ENCODE results near the gene KRTAP22-2. TPM values are rescaled to one million over a fixed set of nuclear protein-coding genes. Genes with fewer than 3 reads are reported as not detected.

KRTAP22-2 gene
- total and polyA plus RNA-seq, 2 of the 8 experiments (the other 6 are each of a cell fraction or from before 2014, with no cell fraction given), result not detected

DNA sequence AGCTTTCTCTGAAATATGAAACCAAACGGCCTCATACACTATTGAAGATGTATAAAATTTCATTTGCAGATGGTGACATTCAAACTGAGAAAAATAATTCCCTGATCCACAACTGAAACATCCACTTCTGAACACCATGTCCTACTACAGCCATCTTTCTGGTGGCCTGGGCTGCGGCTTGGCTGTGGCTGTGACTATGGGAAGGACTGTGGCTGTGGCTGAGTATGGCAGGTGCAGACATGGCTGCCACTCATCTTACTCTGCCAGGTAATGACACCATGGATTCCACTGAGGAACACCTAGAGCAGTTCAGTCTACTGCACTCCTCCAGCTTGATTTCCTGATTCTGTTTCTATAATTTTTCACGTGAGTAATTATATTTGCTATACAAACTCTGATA, 30.3 kb upstream of the KRTAP22-2 start, which contains the start of gene KRTAP20-4 (continued):
- TF ChIP-seq, protein P1, sequence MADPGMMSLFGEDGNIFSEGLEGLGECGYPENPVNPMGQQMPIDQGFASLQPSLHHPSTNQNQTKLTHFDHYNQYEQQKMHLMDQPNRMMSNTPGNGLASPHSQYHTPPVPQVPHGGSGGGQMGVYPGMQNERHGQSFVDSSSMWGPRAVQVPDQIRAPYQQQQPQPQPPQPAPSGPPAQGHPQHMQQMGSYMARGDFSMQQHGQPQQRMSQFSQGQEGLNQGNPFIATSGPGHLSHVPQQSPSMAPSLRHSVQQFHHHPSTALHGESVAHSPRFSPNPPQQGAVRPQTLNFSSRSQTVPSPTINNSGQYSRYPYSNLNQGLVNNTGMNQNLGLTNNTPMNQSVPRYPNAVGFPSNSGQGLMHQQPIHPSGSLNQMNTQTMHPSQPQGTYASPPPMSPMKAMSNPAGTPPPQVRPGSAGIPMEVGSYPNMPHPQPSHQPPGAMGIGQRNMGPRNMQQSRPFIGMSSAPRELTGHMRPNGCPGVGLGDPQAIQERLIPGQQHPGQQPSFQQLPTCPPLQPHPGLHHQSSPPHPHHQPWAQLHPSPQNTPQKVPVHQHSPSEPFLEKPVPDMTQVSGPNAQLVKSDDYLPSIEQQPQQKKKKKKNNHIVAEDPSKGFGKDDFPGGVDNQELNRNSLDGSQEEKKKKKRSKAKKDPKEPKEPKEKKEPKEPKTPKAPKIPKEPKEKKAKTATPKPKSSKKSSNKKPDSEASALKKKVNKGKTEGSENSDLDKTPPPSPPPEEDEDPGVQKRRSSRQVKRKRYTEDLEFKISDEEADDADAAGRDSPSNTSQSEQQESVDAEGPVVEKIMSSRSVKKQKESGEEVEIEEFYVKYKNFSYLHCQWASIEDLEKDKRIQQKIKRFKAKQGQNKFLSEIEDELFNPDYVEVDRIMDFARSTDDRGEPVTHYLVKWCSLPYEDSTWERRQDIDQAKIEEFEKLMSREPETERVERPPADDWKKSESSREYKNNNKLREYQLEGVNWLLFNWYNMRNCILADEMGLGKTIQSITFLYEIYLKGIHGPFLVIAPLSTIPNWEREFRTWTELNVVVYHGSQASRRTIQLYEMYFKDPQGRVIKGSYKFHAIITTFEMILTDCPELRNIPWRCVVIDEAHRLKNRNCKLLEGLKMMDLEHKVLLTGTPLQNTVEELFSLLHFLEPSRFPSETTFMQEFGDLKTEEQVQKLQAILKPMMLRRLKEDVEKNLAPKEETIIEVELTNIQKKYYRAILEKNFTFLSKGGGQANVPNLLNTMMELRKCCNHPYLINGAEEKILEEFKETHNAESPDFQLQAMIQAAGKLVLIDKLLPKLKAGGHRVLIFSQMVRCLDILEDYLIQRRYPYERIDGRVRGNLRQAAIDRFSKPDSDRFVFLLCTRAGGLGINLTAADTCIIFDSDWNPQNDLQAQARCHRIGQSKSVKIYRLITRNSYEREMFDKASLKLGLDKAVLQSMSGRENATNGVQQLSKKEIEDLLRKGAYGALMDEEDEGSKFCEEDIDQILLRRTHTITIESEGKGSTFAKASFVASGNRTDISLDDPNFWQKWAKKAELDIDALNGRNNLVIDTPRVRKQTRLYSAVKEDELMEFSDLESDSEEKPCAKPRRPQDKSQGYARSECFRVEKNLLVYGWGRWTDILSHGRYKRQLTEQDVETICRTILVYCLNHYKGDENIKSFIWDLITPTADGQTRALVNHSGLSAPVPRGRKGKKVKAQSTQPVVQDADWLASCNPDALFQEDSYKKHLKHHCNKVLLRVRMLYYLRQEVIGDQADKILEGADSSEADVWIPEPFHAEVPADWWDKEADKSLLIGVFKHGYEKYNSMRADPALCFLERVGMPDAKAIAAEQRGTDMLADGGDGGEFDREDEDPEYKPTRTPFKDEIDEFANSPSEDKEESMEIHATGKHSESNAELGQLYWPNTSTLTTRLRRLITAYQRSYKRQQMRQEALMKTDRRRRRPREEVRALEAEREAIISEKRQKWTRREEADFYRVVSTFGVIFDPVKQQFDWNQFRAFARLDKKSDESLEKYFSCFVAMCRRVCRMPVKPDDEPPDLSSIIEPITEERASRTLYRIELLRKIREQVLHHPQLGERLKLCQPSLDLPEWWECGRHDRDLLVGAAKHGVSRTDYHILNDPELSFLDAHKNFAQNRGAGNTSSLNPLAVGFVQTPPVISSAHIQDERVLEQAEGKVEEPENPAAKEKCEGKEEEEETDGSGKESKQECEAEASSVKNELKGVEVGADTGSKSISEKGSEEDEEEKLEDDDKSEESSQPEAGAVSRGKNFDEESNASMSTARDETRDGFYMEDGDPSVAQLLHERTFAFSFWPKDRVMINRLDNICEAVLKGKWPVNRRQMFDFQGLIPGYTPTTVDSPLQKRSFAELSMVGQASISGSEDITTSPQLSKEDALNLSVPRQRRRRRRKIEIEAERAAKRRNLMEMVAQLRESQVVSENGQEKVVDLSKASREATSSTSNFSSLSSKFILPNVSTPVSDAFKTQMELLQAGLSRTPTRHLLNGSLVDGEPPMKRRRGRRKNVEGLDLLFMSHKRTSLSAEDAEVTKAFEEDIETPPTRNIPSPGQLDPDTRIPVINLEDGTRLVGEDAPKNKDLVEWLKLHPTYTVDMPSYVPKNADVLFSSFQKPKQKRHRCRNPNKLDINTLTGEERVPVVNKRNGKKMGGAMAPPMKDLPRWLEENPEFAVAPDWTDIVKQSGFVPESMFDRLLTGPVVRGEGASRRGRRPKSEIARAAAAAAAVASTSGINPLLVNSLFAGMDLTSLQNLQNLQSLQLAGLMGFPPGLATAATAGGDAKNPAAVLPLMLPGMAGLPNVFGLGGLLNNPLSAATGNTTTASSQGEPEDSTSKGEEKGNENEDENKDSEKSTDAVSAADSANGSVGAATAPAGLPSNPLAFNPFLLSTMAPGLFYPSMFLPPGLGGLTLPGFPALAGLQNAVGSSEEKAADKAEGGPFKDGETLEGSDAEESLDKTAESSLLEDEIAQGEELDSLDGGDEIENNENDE (IDR thresholded peaks at IDR 0.05; ENCODE audit: insufficient replicate concordance, low read length), result no peak
- no peak for TF ChIP-seq SIRT6 (IDR thresholded peaks at IDR 0.05; ENCODE audit: low read length)
- TF ChIP-seq NANOG (IDR thresholded peaks at IDR 0.05; ENCODE audit: insufficient read depth, low read depth, low read length, poor library complexity, severe bottlenecking), result no peak
- no peak for TF ChIP-seq MAFK (IDR thresholded peaks at IDR 0.05; ENCODE audit: low read depth, low read length)
- TF ChIP-seq SIX5 (IDR thresholded peaks at IDR 0.05; ENCODE audit: low read depth, low read length), result no peak
- TF ChIP-seq NRF1 (IDR thresholded peaks at IDR 0.05; ENCODE audit: low read depth, low read length), result no peak
- no peak for TF ChIP-seq EGR1 (IDR thresholded peaks at IDR 0.05; ENCODE audit: borderline replicate concordance, low read depth, low read length)
- TF ChIP-seq RNF2 (IDR thresholded peaks at IDR 0.05; ENCODE audit: borderline replicate concordance, low read depth, low read length, missing control alignments, poor library complexity, severe bottlenecking), result no peak
